ENCODE results near the gene VAT1. TPM values are rescaled to one million over a fixed set of nuclear protein-coding genes. Genes with fewer than 3 reads are reported as not detected.
"Not testable (repeated sequence)": the region's sequence is repeated elsewhere in the genome, so short reads cannot be mapped to it uniquely, and the experiment has no call there.

Gene VAT1
- polyA plus RNA-seq, 1 of the 3 experiments (the other 2 are of a cell fraction): 170 TPM

DNA sequence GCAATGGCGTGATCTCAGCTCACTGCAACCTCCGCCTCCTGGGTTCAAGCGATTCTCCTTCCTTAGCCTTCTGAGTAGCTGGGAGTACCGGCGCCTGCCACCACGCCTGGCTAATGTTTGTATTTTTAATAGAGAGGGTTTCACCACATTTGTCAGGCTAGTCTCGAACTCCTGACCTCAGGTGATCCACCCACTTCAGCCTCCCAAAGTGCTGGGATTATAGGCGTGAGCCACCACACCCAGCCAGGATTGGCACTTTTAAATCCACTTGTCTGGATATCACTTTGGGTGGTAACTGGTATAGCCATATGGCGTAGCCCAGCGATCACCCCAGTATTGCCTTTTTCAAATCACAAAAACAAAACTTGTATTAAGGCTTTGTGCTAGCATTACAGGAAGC is 28.3 kb downstream of the VAT1 start:
- DNase-seq; H3K9ac ChIP-seq; H2AFZ ChIP-seq (ENCODE audit: low read depth); H3K9me3 ChIP-seq; H3K4me2 ChIP-seq; H3K4me3 ChIP-seq (ENCODE audit: low read depth in 2 of 2, low read length in 1 of 2); H3K27ac ChIP-seq (ENCODE audit: low read depth in 2 of 2, low read length in 1 of 2); H4K20me1 ChIP-seq (ENCODE audit: insufficient read depth); H3K9me2 ChIP-seq; H3K27me3 ChIP-seq (ENCODE audit: insufficient read depth); CTCF ChIA-PET; H3K79me2 ChIP-seq (ENCODE audit: insufficient read depth): not testable (repeated sequence)
- 79% methylated on average over 10 of the region's 10 CpGs for WGBS (ENCODE audit: low lambda C conversion rate)
- POLR2A ChIA-PET: interaction anchor here (1.0 kb wide), 2 partner anchors 8 to 113 kb away, joined by 4 read pairs; no protein-coding TSS in a partner anchor
- Histone ChIP-seq H3F3A (replicated peaks; ENCODE audit: insufficient read depth) (peaks cover 30% of the 10 kb centered on the region), H3K36me3 (replicated peaks in 1 of 2; ENCODE audit: control insufficient read depth in 1 of 2, insufficient read depth in 2 of 2, low read length in 1 of 2) (peaks cover 36 to 47% of the 10 kb centered on the region in 2 experiments), H3K4me1 (ENCODE audit: control insufficient read depth in 1 of 2, insufficient read depth in 2 of 2, low read depth in 1 of 2, low read length in 1 of 2) (peaks cover 4 to 11% of the 10 kb centered on the region in 2 experiments; a peak in 2 of 4 replicates)

DNA sequence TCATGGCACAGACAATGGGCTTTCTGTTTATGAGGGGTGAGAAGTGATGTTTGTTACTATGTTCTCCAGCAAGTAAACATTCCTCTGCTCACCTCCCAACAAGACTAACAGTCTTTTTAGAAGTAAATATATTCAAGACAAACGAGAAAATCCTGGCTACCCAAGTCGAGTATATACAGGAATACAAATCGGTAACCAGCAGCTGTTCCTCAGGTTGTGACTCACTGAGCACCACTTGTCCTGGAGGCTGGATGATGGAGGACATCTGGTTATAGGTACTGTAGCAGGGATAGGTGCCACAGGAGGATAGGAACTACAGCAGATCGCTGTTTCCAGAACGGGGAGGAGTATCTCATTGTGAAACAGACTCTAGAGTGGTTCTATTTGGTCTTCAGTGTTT is 29.3 kb downstream of the VAT1 start:
- H3K9me2 ChIP-seq: no peaks in the 10 kb centered on the region
- TF ChIP-seq ELF1 (IDR thresholded peaks at IDR 0.05): no peak
- TF ChIP-seq, protein P1, sequence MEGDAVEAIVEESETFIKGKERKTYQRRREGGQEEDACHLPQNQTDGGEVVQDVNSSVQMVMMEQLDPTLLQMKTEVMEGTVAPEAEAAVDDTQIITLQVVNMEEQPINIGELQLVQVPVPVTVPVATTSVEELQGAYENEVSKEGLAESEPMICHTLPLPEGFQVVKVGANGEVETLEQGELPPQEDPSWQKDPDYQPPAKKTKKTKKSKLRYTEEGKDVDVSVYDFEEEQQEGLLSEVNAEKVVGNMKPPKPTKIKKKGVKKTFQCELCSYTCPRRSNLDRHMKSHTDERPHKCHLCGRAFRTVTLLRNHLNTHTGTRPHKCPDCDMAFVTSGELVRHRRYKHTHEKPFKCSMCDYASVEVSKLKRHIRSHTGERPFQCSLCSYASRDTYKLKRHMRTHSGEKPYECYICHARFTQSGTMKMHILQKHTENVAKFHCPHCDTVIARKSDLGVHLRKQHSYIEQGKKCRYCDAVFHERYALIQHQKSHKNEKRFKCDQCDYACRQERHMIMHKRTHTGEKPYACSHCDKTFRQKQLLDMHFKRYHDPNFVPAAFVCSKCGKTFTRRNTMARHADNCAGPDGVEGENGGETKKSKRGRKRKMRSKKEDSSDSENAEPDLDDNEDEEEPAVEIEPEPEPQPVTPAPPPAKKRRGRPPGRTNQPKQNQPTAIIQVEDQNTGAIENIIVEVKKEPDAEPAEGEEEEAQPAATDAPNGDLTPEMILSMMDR (IDR thresholded peaks at IDR 0.05): no peak
- H3K4me1 ChIP-seq (ENCODE audit: control insufficient read depth in 1 of 2, insufficient read depth in 2 of 2, low read depth in 1 of 2, low read length in 1 of 2): peaks cover 4 to 11% of the 10 kb centered on the region in 2 experiments; a peak in 2 of 4 replicates
- DNase-seq: no peak
- 79% methylated on average over 5 of the region's 5 CpGs for WGBS (ENCODE audit: low lambda C conversion rate)
- H3K27ac ChIP-seq (ENCODE audit: low read depth in 2 of 2, low read length in 1 of 2): no peak overlapping the region
- no peak overlapping the region for H3K4me2 ChIP-seq
- no peak overlapping the region for H3K9ac ChIP-seq
- H3F3A ChIP-seq (replicated peaks; ENCODE audit: insufficient read depth): peaks cover 31% of the 10 kb centered on the region
- no peaks in the 10 kb centered on the region for H3K9me3 ChIP-seq
- H3K36me3 ChIP-seq (replicated peaks in 1 of 2; ENCODE audit: control insufficient read depth in 1 of 2, insufficient read depth in 2 of 2, low read length in 1 of 2): peaks cover 45 to 51% of the 10 kb centered on the region in 2 experiments
- no peaks in the 10 kb centered on the region; the same call in 1 of the 2 replicates for H3K79me2 ChIP-seq (ENCODE audit: insufficient read depth)
- no peak overlapping the region for H2AFZ ChIP-seq (ENCODE audit: low read depth)
- no peaks in the 10 kb centered on the region for H4K20me1 ChIP-seq (ENCODE audit: insufficient read depth)
- POLR2A ChIA-PET: no interaction called here
- H3K4me3 ChIP-seq (ENCODE audit: low read depth in 2 of 2, low read length in 1 of 2): no peak overlapping the region
- no peaks in the 10 kb centered on the region for H3K27me3 ChIP-seq (ENCODE audit: insufficient read depth)
- CTCF ChIA-PET: no interaction called here

DNA sequence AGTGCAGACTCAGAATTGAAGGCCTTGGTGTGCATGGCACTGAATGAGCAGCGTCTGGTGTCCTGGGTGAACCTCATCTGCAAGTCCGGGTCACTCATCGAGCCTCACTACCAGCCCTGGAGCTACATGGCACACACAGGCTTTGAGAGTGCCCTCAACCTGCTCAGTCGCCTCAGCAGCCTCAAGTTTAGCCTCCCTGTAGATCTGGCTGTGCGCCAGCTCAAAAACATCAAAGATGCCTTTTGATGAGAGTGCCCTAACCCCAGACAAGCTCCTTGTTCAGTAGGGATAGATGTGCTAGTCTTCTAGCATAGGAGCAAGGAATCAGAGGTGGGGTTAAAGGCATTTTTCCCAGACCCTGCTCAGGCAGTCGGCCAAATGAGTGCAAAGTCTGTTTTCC is 30.7 kb downstream of the VAT1 start:
- 87% methylated on average over 3 of the region's 6 CpGs for WGBS (ENCODE audit: low lambda C conversion rate)
- Histone ChIP-seq H3K27ac (ENCODE audit: low read depth in 2 of 2, low read length in 1 of 2) (no peak overlapping the region), H3K9me3 (no peaks in the 10 kb centered on the region), H3K27me3 (ENCODE audit: insufficient read depth) (no peaks in the 10 kb centered on the region), H3K79me2 (ENCODE audit: insufficient read depth) (peaks cover 4% of the 10 kb centered on the region; the same call in 1 of the 2 replicates), H3F3A (replicated peaks; ENCODE audit: insufficient read depth) (peaks cover 25% of the 10 kb centered on the region), H3K36me3 (replicated peaks in 1 of 2; ENCODE audit: control insufficient read depth in 1 of 2, insufficient read depth in 2 of 2, low read length in 1 of 2) (peaks cover 56 to 60% of the 10 kb centered on the region in 2 experiments), H2AFZ (ENCODE audit: low read depth) (no peak overlapping the region), H3K4me1 (ENCODE audit: control insufficient read depth in 1 of 2, insufficient read depth in 2 of 2, low read depth in 1 of 2, low read length in 1 of 2) (peaks cover 0 to 11% of the 10 kb centered on the region in 2 experiments; a peak in 1 of 4 replicates), H3K4me2 (no peak overlapping the region), H3K4me3 (ENCODE audit: low read depth in 2 of 2, low read length in 1 of 2) (no peak overlapping the region), H3K9me2 (no peaks in the 10 kb centered on the region), H4K20me1 (ENCODE audit: insufficient read depth) (no peaks in the 10 kb centered on the region), H3K9ac (no peak overlapping the region)
- no peak for DNase-seq
- CTCF ChIA-PET: interaction anchor here (0.7 kb wide), 1 partner anchor 202 kb away, joined by 3 read pairs; no protein-coding TSS in a partner anchor
- POLR2A ChIA-PET: no interaction called here
- TF ChIP-seq, protein P2, sequence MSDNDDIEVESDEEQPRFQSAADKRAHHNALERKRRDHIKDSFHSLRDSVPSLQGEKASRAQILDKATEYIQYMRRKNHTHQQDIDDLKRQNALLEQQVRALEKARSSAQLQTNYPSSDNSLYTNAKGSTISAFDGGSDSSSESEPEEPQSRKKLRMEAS (IDR thresholded peaks at IDR 0.05; ENCODE audit: low read depth): no peak
- TF ChIP-seq, protein P3, sequence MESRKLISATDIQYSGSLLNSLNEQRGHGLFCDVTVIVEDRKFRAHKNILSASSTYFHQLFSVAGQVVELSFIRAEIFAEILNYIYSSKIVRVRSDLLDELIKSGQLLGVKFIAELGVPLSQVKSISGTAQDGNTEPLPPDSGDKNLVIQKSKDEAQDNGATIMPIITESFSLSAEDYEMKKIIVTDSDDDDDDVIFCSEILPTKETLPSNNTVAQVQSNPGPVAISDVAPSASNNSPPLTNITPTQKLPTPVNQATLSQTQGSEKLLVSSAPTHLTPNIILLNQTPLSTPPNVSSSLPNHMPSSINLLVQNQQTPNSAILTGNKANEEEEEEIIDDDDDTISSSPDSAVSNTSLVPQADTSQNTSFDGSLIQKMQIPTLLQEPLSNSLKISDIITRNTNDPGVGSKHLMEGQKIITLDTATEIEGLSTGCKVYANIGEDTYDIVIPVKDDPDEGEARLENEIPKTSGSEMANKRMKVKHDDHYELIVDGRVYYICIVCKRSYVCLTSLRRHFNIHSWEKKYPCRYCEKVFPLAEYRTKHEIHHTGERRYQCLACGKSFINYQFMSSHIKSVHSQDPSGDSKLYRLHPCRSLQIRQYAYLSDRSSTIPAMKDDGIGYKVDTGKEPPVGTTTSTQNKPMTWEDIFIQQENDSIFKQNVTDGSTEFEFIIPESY (IDR thresholded peaks at IDR 0.05; ENCODE audit: borderline replicate concordance, low read depth): no peak
- TF ChIP-seq, protein P1 (IDR thresholded peaks at IDR 0.05): no peak

Data from SK-N-SH (cell line).